Measurements from ENCODE around the gene SH2D1A.
"Not testable (repeated sequence)": the region's sequence is repeated elsewhere in the genome, so short reads cannot be mapped to it uniquely, and the experiment has no call there.

SH2D1A gene

DNA sequence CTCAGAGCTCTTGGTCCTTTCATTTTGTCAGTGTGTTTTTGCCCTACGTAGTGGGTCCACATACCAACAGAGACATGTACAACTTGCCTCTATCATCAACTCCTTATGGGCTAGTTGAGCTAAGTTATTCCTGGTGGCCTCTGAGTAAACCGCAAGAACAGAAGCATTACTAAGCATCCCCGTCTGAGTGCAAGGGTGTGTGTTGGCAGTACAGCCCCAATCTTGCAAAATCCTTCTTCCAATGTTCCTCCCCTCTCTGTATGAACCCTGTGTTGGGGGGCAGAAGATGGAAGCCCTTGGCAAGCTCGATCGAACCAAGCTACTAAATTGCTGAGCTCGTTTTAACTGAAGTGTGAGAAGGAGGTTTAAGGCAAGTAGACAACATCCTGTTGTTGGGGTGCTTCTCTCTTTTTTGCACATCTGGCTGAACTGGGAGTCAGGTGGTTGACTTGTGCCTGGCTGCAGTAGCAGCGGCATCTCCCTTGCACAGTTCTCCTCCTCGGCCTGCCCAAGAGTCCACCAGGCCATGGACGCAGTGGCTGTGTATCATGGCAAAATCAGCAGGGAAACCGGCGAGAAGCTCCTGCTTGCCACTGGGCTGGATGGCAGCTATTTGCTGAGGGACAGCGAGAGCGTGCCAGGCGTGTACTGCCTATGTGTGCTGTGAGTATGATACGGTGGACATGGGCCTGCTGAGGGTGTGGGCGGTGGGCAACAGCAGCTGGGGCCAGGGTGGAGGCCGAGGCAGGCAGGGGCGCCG, at the start of gene SH2D1A:
TSS of gene SH2D1A (plus strand) at position 447 of the 760 bp plus-strand sequence. CDS start at position 527, 80 bp downstream.
- DNase-seq, result no peak

DNA sequence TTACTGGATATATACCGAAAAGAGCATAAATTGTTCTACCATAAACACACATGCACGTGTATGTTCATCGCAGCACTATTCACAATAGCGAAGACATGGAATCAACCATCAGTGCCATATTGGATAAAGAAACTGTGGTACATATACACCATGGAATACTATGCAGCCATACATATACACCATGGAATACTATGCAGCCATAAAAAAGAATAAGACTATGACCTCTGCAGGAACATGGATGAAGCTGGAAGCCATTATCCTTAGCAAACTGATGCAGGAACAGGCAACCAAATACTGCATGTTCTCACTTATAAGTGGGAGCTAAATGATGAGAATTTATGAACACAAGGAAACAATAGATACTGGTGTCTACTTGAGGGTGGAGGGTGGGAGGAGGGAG, 47.0 kb upstream of the SH2D1A start:
- not testable (repeated sequence) for DNase-seq

GRCh38 chrX:124300405-124300804, 46.0 kb upstream of the SH2D1A start:
- DNase-seq, result no peak

DNA sequence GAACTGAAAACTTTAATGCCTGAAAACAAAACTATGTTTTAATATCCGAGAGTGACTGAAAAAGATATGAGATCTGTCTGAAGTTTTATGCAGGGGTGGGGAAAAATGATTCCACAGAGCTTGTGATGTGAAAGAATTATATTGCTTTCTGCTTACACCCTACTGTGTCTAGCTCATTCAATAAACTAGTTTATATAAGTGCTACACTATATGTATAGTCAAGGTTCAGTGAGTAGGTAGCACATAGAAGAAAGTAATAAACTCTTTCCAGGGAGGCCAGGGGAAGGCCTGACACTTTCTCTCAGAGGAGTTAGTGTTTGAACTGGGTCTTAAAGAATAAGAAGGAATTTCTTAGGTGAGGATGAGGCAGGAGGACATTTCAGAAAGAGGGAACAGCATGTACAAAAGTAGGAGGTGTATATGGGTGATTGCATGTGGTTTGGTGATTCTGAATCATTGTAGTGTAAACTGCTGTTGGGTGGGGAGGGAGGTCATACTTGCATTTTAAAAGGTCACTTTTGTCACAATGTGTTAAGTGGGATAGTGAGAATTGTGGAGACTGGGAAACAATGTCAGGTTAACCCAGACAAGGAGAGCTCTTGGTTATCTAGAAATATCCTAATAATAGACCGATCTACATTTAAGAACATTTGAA, 39.0 kb upstream of the SH2D1A start:
- DNase-seq, result no peak

DNA sequence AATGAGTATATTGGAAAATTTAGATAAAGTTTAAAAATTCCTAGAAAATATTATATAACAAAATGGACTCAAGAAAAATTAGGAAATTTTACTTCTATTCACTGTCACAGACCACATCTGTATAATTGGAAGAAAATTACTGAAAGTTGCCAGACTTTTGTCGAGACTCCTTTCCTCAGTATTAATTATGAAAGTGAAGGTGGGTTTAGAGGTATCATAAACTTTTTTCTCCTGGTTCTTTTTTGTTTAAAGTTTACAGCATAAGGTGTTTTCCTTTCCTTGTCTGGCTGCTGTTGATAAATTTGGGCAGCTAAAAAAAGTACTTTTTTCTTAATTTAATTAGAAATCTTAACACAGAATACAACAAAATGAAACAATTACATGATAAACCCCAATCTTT, 20.6 kb upstream of the SH2D1A start:
- DNase-seq, result no peak

GRCh38 chrX:124328765-124329164, 17.6 kb upstream of the SH2D1A start:
- no peak for DNase-seq

DNA sequence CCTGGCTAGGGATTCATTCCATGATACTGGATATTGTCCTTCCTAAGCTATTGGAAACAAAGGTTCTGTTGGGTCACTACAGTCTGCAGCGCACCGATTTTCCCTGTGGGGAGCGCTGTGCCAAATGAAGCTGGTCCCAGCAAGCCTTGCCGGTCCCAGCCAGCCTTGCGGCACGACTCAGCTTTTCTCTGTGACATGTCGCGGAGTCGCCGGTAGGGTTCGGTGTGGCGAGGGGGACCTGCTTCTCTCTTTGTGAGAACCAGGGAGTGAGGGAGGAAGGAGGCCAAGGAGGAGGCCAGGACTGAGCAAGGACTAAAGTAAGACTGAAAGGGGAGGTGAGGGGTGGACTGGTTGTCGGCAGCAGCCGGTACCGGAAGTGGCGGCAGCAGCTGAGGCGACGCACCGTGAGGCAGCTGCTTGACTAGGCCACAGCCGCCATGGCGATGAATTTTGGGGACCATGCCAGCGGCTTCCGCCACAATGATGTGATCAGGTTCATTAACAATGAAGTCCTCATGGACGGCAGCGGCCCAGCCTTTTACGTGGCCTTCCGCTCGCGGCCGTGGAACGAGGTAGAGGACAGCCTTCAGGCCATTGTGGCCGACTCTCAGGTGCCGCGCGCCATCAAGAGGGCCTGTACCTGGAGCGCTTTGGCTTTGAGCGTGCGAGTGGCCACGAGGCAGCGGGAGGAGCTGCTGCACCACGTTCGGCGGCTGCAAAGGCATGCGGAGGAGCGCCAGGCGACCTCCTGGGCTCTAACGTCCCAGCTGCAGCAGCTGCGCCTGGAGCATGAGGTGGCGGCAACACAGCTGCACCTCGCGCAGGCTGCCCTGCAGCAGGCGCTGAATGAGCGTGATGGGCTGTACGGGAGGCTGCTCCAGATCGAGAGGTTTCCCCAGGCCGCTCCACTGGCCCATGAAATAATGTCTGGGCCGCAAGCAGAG, 13.6 kb upstream of the SH2D1A start, which contains the start of gene TEX13D:
TSS of gene TEX13D (plus strand) at position 180 of the 944 bp plus-strand sequence. CDS start at position 438, 258 bp downstream.
- DNase-seq, result no peak

DNA sequence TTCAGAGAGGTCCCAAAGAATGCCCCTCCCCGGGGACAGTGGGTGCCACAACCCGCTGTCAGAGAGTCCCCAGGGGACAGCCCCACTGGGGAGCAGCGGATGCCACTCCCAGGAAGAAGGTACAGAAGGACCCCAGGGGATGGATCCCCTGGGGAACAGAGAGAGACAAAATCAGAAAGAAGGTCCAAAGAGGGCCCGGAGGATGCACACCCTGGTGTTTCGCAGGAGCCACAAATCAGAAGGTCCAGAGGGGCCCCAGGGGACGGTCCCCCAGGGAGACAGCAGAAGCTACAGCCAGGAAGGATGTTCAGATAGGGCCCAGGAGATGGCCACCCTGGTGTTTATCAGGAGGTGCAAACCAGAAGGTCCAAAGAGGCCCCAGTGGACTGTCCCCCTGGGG, 12.5 kb upstream of the SH2D1A start:
- DNase-seq, result no peak

DNA sequence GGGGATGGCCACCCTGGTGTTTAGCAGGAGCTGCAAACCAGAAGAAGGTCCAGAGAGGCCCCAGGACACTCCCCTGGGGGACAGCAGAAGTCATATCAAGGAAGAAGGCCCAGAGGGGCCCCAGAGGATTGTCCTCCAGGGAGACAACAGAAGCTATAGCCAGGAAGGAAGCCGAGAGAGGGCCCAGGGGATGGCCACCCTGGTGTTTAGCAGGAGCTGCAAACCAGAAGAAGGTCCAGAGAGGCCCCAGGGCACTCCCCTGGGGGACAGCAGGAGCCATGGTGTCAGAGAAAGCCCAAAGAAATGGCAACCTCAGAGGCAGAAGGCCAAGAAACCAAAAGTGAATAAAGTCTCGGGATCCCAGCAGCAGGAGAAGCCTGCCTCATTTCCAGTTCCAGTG, 11.8 kb upstream of the SH2D1A start:
- DNase-seq, result not testable (repeated sequence)

GRCh38 chrX:124335598-124335997, 10.8 kb upstream of the SH2D1A start:
- no peak for DNase-seq

GRCh38 chrX:124337916-124338315, 8.4 kb upstream of the SH2D1A start:
- DNase-seq, result no peak

GRCh38 chrX:124338733-124339514, 7.4 kb upstream of the SH2D1A start:
- no peak for DNase-seq

GRCh38 chrX:124341396-124342132, 4.8 kb upstream of the SH2D1A start:
- no peak for DNase-seq

DNA sequence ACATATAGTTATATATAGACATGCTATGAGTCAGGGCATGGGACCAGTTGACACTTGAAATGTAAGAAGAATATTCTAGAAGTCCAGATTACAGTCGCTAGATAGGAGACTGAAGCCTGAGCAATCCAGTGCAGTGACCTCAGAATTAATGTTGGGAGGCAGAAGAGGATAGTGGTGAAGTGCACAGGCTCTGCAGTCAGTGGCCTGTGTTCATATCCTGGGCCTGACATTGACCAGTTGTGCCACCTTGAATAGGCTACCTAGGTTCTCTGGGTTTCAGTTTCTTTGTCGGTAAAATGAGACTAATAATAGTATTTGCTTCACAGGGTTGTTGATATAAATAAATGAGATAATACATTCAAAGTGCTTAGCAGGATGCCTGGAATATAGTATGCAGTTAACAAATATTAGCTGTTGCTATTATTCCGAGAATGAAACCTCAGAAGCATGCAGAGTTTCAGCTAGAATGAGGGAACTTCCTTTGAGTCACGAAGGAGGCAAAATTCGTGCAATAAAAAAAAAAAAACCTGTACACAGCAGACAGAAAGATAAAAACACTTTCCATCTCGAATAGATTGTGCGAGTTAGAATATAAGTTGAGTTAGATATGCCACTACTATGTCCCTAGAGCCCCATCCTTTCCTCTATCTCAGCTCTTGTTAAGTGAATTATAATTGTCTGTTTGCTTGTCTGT, 4.0 kb upstream of the SH2D1A start:
- no peak for DNase-seq

GRCh38 chrX:124343016-124343415, 3.3 kb upstream of the SH2D1A start:
- no peak for DNase-seq

GRCh38 chrX:124344246-124344645, 2.1 kb upstream of the SH2D1A start:
- DNase-seq, result no peak

GRCh38 chrX:124346877-124347241, 496 bp downstream of the SH2D1A start:
- DNase-seq, result no peak

DNA sequence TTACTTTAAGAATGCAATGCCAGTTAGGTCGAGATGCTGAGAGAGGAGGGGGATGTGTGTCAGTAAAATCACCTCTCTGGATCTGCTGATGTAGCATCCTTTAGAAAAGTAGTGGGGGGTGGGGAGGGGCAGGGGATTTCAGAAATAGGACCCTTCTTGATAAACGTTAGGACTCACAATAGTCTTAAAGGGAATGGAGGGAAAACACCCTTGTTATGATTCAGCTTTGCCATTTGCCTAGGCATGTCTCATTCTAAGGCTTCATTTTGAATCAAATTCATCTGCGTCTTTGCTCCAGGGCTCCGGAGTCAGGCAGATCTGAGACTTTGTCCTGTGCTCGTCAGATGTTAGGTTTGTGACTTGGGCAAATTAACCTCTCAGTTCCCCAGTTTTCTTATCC, 879 bp downstream of the SH2D1A start:
- DNase-seq, result no peak

DNA sequence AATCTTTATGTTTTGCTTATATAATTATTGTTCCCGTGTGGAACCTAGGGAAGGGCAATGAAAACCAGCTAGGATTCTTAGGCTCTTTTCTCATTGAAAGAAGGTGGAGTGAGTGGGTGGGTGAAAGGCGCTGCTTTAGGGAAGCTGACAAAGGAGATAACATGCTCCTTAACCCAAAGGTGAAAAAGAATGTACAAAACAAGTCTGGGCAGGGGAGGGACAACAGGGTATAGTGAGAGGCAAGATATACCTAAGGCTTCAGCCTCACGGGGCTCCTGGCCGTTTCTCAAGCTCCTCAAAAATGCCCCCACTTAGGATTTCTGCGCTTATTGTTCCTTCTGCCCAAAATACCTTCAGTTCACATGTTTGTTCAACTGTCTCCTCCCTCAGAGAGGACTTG, 1.8 kb downstream of the SH2D1A start:
- no peak for DNase-seq

DNA sequence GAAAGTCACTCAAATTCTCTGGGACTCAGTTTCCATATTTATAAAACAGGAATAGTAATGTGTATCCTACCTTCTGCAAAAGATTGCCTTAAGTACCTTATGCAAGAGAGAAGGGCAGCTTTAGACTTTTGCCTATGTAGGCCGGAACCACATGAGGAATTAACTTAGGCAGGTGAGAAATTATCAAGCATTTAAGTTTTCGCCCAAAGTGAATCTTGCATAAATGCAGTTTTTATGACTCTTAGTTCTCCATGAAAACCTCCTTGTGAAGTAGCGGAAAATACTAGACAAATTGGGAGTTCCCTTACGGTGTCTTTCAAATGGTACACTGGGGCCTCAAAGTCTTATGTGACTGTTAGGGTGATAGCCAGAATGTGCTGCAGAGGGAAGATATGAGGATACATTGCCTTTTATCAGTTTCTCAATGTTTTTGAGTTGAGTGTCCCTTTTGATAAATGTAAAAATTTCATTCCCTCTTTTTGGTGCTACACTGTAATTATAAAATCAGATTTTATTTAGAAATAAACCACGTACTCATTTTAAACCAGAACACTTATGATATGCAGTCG, 2.6 kb downstream of the SH2D1A start:
- no peak for DNase-seq

DNA sequence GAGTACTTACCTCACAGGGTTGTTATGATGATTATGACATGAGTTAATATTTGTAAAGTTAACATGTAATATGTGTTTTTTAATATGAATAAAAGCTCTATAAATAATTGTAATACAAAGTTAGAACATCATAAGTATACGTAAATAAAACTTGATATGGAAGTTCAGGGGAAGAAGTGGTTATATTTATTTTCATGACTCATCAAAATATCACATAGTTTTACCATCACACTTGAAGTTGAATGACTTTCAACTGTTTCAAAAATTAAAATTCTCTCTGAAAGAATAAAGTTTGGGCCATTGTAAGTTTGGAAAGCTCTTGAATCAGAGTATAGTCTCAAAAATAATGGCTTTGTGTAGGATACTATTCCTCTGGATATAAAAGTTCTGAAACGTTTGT, 8.3 kb downstream of the SH2D1A start:
- DNase-seq, result no peak
